Hepatocyte (in vitro differentiated cells): ENCODE measurements around the gene KLF13. TPM values are rescaled to one million over a fixed set of nuclear protein-coding genes. Genes with fewer than 3 reads are reported as not detected.

Source experiments
- DNase-seq: peaks from one replicate; pipeline ENCODE4 v3.0.0-alpha.2; 2016; ENCODE audit warnings: low spot score
- H2AFZ ChIP-seq: fragments of 200-600 bp; sonication (generic); 2 replicates; pipeline ENCODE4 v1.6.0; 2016; ENCODE audit warnings: antibody characterized with exemption, mild to moderate bottlenecking
- H3K27ac ChIP-seq: fragments of 200-600 bp; sonication (generic); 2 replicates; pipeline ENCODE4 v1.5.1; 2016; ENCODE audit warnings: mild to moderate bottlenecking
- H3K27me3 ChIP-seq: fragments of 200-600 bp; sonication (generic); 2 replicates; pipeline ENCODE4 v1.6.1; 2016
- H3K36me3 ChIP-seq: fragments of 200-600 bp; sonication (generic); replicated peaks from 2 replicates; pipeline ENCODE4 v1.5.1; 2016; ENCODE audit warnings: low read depth; ENCODE audit not compliant: insufficient read depth
- H3K4me1 ChIP-seq: fragments of 200-600 bp; sonication (generic); 2 replicates; pipeline ENCODE4 v1.5.1; 2016; ENCODE audit warnings: mild to moderate bottlenecking, moderate library complexity; ENCODE audit not compliant: insufficient read depth
- H3K4me2 ChIP-seq: fragments of 200-600 bp; sonication (generic); 2 replicates; pipeline ENCODE4 v1.6.0; 2016
- H3K4me3 ChIP-seq: fragments of 200-600 bp; sonication (generic); 2 replicates; pipeline ENCODE4 v1.5.1; 2016; ENCODE audit warnings: mild to moderate bottlenecking
- H3K79me2 ChIP-seq: fragments of 200-600 bp; sonication (generic); 2 replicates; pipeline ENCODE4 v1.6.0; 2017; ENCODE audit warnings: mild to moderate bottlenecking
- H3K9me2 ChIP-seq: fragments of 200-600 bp; sonication (generic); replicated peaks from 2 replicates; pipeline ENCODE4 v1.6.0; 2017; ENCODE audit warnings: mild to moderate bottlenecking; ENCODE audit not compliant: insufficient read depth
- H3K9me3 ChIP-seq: fragments of 200-600 bp; sonication (generic); 2 replicates; pipeline ENCODE4 v1.5.1; 2016; ENCODE audit warnings: low read depth, mild to moderate bottlenecking
- H4K20me1 ChIP-seq: fragments of 200-600 bp; sonication (generic); 2 replicates; pipeline ENCODE4 v1.6.0; 2016; ENCODE audit warnings: mild to moderate bottlenecking; ENCODE audit not compliant: insufficient read depth, poor library complexity, severe bottlenecking
- CTCF ChIP-seq: fragments of 200-600 bp; sonication (generic); IDR thresholded peaks from 2 replicates; pipeline ENCODE4 v1.5.1; 2016; ENCODE audit warnings: antibody characterized with exemption, mild to moderate bottlenecking; ENCODE audit not compliant: poor library complexity
- EZH2 ChIP-seq: fragments of 200-600 bp; sonication (generic); IDR thresholded peaks from 2 replicates; pipeline ENCODE4 v1.6.1; 2016; ENCODE audit warnings: antibody characterized with exemption, mild to moderate bottlenecking, borderline replicate concordance
- EZH2phosphoT487 ChIP-seq: fragments of 200-600 bp; sonication (generic); IDR thresholded peaks from one replicate; pipeline ENCODE4 v1.6.1; 2018; ENCODE audit warnings: antibody characterized with exemption, mild to moderate bottlenecking, low read depth, moderate library complexity; ENCODE audit not compliant: unreplicated experiment, severe bottlenecking
- WGBS: methylation state at CpG from one replicate; pipeline ENCODE4 v1.1.6; 2016; ENCODE audit warnings: low lambda C conversion rate; ENCODE audit errors: missing lambda C conversion rate; 5-methylcytosine and 5-hydroxymethylcytosine counted together
- polyA plus RNA-seq: library from polyadenylated mRNA; unstranded; fragments of >200 nt; fragmentation: Nextera tagmentation; extraction: Ambion mirVana; gene quantifications from 2 replicates; pipeline ENCODE4 v1.2.1, GENCODE V29; 2016
- total RNA-seq: library from RNA; depleted of rRNA; stranded (reverse); fragments of >200 nt; gene quantifications from 2 replicates; pipeline ENCODE4 v1.2.3, GENCODE V29; 2014

KLF13 gene
- total and polyA plus RNA-seq, 2 experiments from 2014 or later = 32.7 to 51.2 TPM

GRCh38 chr15:31335989-31336592, 9.5 kb downstream of the KLF13 start:
- peaks cover 7% of the 10 kb centered on the region for H3K4me1 ChIP-seq
- H3K9me2 ChIP-seq = no peaks in the 10 kb centered on the region
- H2AFZ ChIP-seq = no peak overlapping the region
- peaks cover 93% of the 10 kb centered on the region for H4K20me1 ChIP-seq
- H3K27me3 ChIP-seq = no peaks in the 10 kb centered on the region
- H3K9me3 ChIP-seq = no peaks in the 10 kb centered on the region
- no peak for DNase-seq
- peaks cover 97% of the 10 kb centered on the region for H3K79me2 ChIP-seq
- no peak overlapping the region for H3K27ac ChIP-seq
- 95% methylated on average over 9 of the region's 9 CpGs for WGBS
- TF ChIP-seq CTCF = no peak
- TF ChIP-seq EZH2phosphoT487 = no peak
- TF ChIP-seq EZH2 = no peak
- H3K4me3 ChIP-seq = no peak overlapping the region
- no peaks in the 10 kb centered on the region for H3K36me3 ChIP-seq
- no peak overlapping the region for H3K4me2 ChIP-seq

GRCh38 chr15:31336593-31337295, 10.1 kb downstream of the KLF13 start:
- peaks cover 91% of the 10 kb centered on the region for H4K20me1 ChIP-seq
- H3K4me1 ChIP-seq = peaks cover 7% of the 10 kb centered on the region
- TF ChIP-seq EZH2 (no peak), CTCF (no peak), EZH2phosphoT487 (no peak)

GRCh38 chr15:31337352-31338031, 10.9 kb downstream of the KLF13 start:
- Histone ChIP-seq H3K79me2 (peaks cover 97% of the 10 kb centered on the region), H3K36me3 (no peaks in the 10 kb centered on the region), H2AFZ (no peak overlapping the region), H3K9me2 (no peaks in the 10 kb centered on the region), H3K9me3 (no peaks in the 10 kb centered on the region), H3K4me1 (peaks cover 2% of the 10 kb centered on the region), H3K27me3 (no peaks in the 10 kb centered on the region), H3K4me2 (no peak overlapping the region), H3K4me3 (no peak overlapping the region), H4K20me1 (peaks cover 91% of the 10 kb centered on the region), H3K27ac (no peak overlapping the region)
- DNase-seq = no peak
- 95% methylated on average over 12 of the region's 12 CpGs for WGBS
- TF ChIP-seq CTCF (no peak), EZH2 (no peak), EZH2phosphoT487 (no peak)

More at GRCh38 chr15:31336593-31337295, 10.1 kb downstream of the KLF13 start:
- peaks cover 97% of the 10 kb centered on the region for H3K79me2 ChIP-seq
- H3K27ac ChIP-seq = no peak overlapping the region
- H2AFZ ChIP-seq = no peak overlapping the region
- no peaks in the 10 kb centered on the region for H3K9me2 ChIP-seq
- 92% methylated on average over 13 of the region's 13 CpGs for WGBS
- no peaks in the 10 kb centered on the region for H3K27me3 ChIP-seq
- H3K4me2 ChIP-seq = no peak overlapping the region
- H3K36me3 ChIP-seq = no peaks in the 10 kb centered on the region
- DNase-seq = no peak
- H3K9me3 ChIP-seq = no peaks in the 10 kb centered on the region
- no peak overlapping the region for H3K4me3 ChIP-seq
